ENCODE data around the gene PGAP3. TPM values are rescaled to one million over a fixed set of nuclear protein-coding genes. Genes with fewer than 3 reads are reported as not detected.

The PGAP3 gene
- total RNA-seq, 1 experiment from 2014 or later = 29.0 TPM

GRCh38 chr17:39705786-39706348 is 18.0 kb upstream of the PGAP3 start:
- Histone ChIP-seq H2AK5ac (ENCODE audit: insufficient read length, low read length) (no peak overlapping the region), H4K5ac (ENCODE audit: insufficient read length, low read depth, low read length) (no peak overlapping the region), H3T11ph (ENCODE audit: low read length) (no peak overlapping the region), H2BK120ac (ENCODE audit: low read depth, low read length, poor library complexity, severe bottlenecking) (no peak overlapping the region), H3K79me1 (ENCODE audit: insufficient read depth, low read depth, low read length, poor library complexity, severe bottlenecking) (no peaks in the 10 kb centered on the region), H3K4me1 (ENCODE audit: insufficient read depth, low read length) (peaks cover 16% of the 10 kb centered on the region), H4K91ac (ENCODE audit: insufficient read length, low read depth, low read length) (no peak overlapping the region), H4K8ac (replicated peaks; ENCODE audit: insufficient read length, low read depth, low read length) (no peak overlapping the region), H3K23me2 (ENCODE audit: insufficient read length, low read depth, low read length, poor library complexity, severe bottlenecking) (peaks cover 7% of the 10 kb centered on the region), H3K27me3 (ENCODE audit: insufficient read depth, low read length) (no peaks in the 10 kb centered on the region), H4K20me1 (ENCODE audit: control insufficient read depth, insufficient read depth, insufficient read length) (no peaks in the 10 kb centered on the region), H3K18ac (ENCODE audit: insufficient read length, low read depth, low read length) (no peak overlapping the region), H3K56ac (ENCODE audit: insufficient read length, low read depth, low read length) (no peak overlapping the region), H3K27ac (ENCODE audit: insufficient read length, low read depth, low read length) (no peak overlapping the region), H3K79me2 (ENCODE audit: insufficient read depth, low read length) (peaks cover 50% of the 10 kb centered on the region), H2BK20ac (ENCODE audit: low read depth, low read length, poor library complexity, severe bottlenecking) (no peak overlapping the region), H3K9me3 (ENCODE audit: control insufficient read depth, low read depth, low read length) (no peaks in the 10 kb centered on the region), H2AFZ (ENCODE audit: low read length) (no peak overlapping the region), H3K4me2 (ENCODE audit: insufficient read depth, insufficient read length, low read length) (no peak overlapping the region), H3K14ac (ENCODE audit: insufficient read depth, low read length) (peak overlapping the region; percentile 10; the same call in 1 of the 2 replicates), H3K9ac (ENCODE audit: extremely low read depth, insufficient read length, low read length) (no peak overlapping the region), H3K4ac (ENCODE audit: low read depth, low read length) (no peak overlapping the region), H2BK5ac (ENCODE audit: insufficient read length, low read length) (no peak overlapping the region), H3K23ac (ENCODE audit: insufficient read length, low read depth, low read length) (no peak overlapping the region), H2BK12ac (ENCODE audit: insufficient read length, low read depth, low read length) (no peak overlapping the region), H2BK15ac (ENCODE audit: low read depth, low read length) (no peak overlapping the region)
- peaks cover 45 to 52% of the 10 kb centered on the region in 2 experiments for H3K4me1 Mint-ChIP-seq
- peaks cover 51 to 74% (median 59%) of the 10 kb centered on the region in 3 experiments for H3K36me3 Mint-ChIP-seq (ENCODE audit: insufficient read depth in 1 of 3, low read depth in 3 of 3)
- no peak overlapping the region for H3K4me3 Mint-ChIP-seq
- no peaks in the 10 kb centered on the region; the same call in 1 of the 2 replicates for H3K27me3 Mint-ChIP-seq (ENCODE audit: low read depth)
- peak overlapping the region; percentile 77 to 82 (median 77); a peak in 5 of 7 replicates for H3K27ac Mint-ChIP-seq
- no peak for TF ChIP-seq CTCF (conservative IDR thresholded peaks at IDR 0.05)
- DNase-seq = peak; percentile 52
- WGBS (ENCODE audit: extremely low coverage, insufficient read length, low lambda C conversion rate) = no CpG with 5 or more reads among the region's 12 CpGs
- H3K9me3 Mint-ChIP-seq = no peaks in the 10 kb centered on the region
